GM21717 (cell line): ENCODE measurements around the gene QSOX2.

Experiments used
- ATAC-seq: cut with Tn5 transposase; IDR thresholded peaks from one replicate; pipeline ENCODE4 v1.9.1; 2021; ENCODE audit warnings: mild to moderate bottlenecking, moderate library complexity; ENCODE audit not compliant: unreplicated experiment

Gene QSOX2

DNA sequence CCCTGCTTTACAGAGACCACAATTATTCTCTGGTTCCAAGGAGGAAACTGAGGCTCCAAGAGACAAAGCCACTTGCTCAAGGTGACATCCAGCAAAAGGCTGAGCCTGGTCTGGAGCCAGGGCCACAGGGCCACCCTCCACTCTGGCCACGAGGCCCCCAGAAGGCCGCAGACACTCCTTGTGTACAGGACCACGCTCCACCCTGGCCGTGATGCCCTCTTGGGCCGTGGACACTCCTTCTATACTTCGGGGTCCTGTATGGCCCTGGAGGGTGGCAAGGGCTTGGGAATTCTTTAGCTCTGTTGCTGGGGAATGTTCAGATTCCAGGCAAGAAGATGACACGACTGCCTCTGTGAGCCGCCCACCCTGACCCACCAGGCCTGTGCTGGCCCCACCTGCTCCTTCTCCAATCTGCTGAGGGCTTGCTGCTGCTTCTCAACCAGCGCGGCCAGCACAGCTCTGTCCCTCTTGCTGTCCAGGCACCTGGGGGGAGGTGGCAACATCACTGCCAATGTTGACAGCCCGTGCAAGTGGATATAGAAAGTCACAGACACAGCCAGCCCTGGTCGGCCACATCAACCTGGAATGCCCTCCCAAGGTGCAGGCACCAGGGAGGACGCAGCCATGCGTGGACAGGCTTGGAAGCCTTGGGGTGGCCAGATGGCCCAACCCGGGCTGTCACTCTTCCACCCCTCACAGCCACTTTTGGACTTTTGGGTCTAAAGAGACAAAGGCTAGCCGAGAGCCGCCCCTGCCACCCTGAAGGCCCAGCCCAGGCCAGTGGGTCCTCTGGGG, 20.1 kb upstream of the QSOX2 start:
- no peak for ATAC-seq

GRCh38 chr9:136264441-136265405, 19.1 kb upstream of the QSOX2 start:
- no peak for ATAC-seq

- ATAC-seq = no peak
Measured at GRCh38 chr9:136264031-136264430, 18.4 kb upstream of the QSOX2 start.

DNA sequence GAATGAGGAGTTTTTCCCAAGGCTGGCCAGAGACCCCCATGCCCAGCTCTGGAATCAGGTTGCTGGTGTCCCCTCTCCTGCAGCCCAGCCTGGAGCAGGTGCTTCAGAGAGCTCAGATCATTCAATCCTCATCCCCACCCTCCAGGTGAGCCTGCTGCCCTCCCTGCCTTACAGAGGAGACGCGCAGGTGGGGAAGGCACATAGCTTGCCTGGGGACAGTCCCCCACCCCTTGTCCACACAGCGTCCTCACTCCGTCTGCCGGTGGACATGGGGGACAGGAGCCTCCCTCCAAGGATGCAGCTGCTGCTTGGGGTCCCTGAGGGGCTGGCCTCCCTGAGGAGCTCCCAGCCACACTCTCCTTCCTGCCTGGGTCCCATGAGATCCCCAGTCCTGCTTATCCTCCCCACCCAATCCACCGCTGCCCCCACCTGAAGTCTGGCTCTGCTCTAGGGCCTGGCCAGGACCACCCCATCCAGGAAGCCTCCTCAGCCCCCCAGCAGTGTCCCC, 17.1 kb upstream of the QSOX2 start:
- no peak for ATAC-seq

GRCh38 chr9:136261686-136262430, 16.2 kb upstream of the QSOX2 start:
- no peak for ATAC-seq

DNA sequence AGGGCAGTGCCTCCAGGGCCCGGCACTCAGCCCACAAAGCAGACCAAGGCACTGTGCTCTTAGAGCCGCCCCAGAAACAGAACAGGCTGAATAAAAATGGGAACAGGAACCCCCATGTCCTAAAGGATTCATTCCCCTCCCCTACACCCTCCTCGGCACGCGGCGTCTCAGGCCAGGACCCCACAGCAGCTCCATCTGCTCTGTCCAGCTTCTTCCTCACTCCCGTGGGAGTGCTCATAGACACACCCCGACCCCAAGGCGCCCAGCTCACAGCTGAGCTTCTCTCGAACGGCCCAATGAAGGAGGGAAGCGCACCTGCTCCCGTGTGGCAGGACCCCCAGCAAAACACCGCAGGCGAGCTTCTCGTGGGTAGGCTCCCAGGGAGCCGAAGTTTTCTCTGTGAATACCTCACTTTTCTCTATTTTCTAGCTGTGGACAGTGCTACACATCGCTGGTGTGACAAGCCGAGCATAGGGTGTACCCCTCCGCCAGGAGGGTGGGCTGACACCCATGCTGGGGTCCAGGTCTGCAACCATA, 15.4 kb upstream of the QSOX2 start:
- no peak for ATAC-seq

GRCh38 chr9:136260521-136260920, 14.9 kb upstream of the QSOX2 start:
- no peak for ATAC-seq

- ATAC-seq = no peak
Measured at GRCh38 chr9:136259836-136260235, 14.2 kb upstream of the QSOX2 start.

DNA sequence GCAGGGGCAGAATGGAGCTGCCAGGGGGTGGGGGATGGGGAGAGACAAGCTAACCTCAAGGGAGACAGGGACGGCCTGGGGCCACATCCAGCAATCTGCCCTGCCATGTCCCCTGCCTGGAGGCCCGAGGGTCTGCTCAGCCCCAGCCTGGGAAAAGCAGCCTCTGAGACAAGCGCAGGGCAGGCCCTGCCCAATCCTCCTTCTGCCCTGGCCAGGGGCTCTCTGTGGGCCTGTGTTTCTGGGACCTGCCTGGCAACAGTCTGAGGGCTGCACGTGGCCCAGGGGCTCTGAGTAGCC, 13.9 kb upstream of the QSOX2 start:
- ATAC-seq = no peak

- no peak for ATAC-seq
Measured at GRCh38 chr9:136258786-136259516, 13.3 kb upstream of the QSOX2 start.

GRCh38 chr9:136258299-136258625, 12.7 kb upstream of the QSOX2 start:
- no peak for ATAC-seq

GRCh38 chr9:136257381-136258298, 12.0 kb upstream of the QSOX2 start:
- no peak for ATAC-seq

DNA sequence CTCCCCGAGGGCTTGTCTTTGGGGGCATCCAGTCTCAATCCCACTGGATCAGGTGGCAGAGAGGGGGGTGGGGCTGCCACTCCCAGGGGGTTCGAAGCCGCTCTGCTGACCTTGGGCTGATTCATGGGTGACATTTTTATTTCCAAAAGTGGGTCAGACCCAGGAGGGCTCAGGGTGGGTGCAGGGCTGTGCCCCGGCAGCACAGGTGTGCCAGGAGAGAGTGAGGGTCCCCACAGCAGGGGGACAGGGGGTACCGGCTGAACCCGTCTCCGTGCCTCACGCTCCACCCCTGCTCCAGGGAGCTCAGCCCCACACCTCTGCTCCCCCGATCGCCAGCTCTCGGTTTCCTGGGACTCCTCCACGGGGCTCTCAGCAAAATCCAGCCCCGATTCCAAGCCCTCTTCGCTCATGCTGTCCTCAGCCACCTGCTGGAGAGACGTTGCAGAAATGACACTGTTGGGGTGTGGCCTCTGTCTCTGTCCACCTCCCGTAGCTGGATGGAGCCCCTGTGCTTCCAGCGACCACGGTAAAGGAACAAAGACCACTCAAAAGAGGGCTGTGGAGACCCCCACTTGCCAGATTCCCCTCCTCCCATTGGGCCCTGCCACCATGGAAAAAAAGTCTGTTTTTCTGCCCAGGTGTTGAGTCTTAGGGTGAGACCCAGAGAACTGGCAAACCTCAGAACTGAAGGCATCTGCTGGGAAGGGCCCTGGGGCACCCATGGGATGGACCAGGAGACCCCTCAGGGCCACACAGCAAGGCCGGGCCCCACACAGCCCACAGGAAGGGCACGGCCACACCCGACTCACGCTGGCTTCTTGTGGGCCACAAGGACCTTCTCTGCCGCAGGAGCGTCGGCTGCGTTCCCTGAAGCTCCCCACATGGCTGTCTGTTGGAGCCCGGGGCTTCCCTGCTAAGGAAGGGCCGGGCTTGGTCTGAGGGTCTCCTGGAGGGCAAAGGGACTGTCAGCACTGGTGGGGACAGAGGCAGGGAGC, 10.6 kb upstream of the QSOX2 start:
- no peak for ATAC-seq

DNA sequence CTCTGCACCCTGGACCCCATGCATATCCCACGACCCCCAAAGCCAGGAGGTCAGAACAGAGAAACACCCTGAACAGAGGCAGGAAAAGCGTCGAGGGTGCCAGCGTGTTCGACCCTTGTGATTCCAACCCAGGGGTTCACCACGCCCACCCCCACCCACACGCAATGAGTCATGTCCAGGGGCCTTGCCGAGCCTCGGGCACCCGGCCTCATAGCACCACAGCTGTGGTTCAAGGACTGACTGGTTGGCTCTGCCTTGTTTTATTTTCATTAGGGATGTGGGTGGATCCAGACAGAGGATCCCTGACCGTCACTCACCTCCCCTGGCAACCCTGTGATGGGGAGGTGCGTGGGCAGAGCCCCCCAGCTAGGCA, 9.5 kb upstream of the QSOX2 start:
- no peak for ATAC-seq

GRCh38 chr9:136254381-136255165, 9.0 kb upstream of the QSOX2 start:
- no peak for ATAC-seq

- no peak for ATAC-seq
Measured at GRCh38 chr9:136253246-136254130, 7.9 kb upstream of the QSOX2 start.
